Measurements from ENCODE around the gene GNB1L.

The GNB1L gene

DNA sequence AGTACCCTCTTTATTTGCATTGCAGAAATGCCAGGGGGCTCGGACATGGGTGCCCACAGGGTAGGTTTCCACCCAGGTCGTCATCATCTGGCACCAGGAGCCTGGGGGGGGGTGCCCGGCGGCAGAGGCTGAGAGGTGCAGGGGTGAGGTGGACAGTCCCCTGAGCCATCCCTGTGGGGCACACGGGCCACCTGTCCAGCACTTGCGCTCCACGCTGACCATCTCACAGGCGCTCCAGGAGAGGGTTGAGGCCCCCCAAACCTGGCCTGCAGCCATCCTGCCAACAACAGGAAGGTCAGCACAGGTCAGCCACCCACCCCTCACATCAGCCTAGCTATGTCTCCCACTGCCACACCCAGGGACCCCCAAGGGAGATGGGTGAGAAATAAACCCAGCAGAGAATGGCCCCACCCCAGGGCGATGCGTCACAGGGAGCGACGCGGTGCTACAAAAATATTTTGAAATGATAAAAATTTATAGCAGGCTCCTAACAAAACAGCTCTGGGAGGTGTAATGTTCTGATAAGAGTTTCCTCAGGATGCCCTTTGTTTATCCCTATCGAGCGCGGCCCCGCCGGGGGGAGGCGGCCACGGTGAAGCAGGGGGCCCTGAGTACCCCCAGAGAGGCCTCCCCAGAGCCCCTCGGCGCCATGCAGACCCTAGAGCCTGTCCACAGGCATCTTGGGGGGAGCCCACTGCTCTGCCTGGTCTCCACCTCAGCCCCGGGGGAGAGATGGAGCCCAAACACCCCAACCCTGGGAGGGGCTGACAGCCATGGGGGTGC is 21.0 kb upstream of the GNB1L start:
- DNase-seq (ENCODE audit: low read depth), result no peak

DNA sequence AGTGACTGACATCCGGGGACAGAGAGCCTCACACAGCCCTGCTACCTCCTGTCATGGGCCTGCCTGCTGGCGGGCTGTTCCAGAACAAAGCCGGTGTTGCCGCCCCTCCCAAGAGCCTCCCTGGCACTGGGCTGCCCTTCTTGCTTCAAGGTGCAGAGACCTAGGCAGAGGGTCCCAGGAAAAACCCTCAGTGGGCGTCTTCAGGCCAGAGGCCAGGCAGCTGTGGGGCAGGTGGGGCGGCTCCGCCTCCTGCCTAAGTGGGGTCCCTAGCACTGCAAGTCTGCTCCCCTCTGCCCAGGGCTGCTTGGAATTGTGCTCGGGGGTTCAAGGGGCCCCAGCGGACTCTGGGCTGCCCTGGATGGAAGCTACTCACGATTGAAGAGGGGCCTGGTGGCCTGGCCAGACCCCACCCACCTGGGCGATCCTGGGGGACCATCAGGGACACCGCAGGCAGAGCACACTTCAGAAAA is 20.4 kb upstream of the GNB1L start:
- no peak for DNase-seq (ENCODE audit: low read depth)

DNA sequence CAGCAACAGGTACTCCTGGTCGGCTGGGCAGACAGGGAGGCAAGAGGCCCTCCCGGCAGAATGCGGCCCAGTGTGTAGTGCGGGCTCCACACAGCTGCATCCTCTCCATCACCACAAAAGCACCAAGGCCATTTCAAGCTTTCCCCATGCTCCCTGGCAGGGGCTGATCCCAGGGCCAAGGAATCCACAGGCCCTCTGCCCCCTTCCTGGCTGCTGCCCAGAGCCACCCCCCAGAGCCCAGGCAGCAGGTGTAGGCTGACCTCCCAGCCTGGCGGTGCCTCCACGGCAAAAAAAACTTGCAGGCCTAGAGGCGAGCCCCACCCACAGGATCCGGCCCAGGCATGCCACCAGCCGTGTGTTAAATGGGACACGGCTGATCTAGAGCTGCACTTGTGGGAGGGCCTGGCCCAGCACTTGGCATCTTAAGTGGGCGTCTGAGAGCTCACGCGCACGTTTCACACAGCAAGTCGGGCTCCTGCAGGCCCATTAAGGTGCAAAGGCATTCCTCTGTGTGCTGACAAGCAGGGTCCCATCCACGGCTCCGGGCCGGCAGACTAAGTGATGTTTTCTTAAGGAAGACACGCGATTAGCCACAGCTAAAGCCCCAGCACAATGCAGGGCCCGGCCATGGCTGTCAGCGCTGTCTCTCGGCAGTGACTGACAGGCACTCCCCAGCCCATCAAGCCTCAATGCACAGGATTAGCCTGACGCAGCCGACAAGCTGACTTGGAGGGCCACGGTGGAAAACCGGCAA is 19.8 kb upstream of the GNB1L start:
- no peak for DNase-seq (ENCODE audit: low read depth)

DNA sequence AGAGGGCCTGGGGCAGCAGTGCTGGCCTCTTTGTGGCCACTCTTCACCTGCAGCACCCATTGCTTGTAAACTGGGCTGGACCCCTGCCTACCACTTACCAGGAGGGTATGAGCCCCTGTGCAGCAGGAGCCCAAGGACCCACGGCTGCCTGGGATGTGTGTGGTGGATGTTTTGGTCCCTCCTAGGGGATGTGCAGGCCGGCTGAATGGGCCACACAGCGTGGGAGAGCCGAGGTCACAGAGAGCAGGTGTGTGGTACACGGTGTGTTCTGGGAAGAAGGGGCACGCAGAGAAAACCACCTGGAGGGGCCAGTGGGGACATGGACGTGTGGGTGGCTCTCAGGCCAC is 19.3 kb upstream of the GNB1L start:
- DNase-seq (ENCODE audit: low read depth), result no peak

DNA sequence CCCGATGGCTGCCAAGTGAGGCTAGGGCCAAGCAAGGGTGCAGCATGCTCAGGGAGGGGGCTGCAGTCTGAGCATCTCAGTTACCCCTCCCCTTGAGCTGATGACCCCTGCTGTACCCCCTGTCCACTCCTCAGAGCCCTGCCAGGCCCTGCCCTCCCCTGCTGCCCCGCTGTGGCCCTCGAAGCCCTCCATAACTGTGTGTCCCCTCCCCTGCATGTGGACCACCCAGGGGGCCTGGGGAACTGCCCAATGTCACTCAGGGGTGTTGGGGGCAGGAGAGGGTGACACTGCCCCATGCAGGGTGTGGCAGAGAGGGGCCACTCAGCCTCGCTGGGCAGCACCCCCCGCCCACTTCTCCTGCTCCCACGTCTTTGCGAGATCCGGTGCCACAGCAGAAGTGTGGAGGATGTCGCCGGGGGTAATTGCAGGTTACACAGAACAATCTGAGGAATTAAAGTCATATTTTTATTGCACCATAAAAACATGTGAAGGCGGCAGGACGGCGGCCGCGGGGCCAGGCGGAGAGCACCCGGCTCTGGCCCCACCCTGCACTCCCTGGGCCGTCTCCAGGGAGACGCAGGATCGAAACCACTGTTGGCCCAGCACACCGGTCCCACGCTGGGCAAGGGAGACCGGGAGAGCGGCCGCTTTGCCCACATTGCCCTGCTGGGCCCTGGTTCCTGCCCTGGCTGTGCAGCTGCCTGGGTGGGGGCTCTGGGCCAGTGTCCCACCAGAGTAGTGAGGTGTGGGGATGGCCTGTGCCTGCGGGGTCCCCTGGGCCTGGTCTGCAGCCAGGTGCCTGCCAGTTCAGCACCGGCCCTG is 18.7 kb upstream of the GNB1L start:
- no peak for DNase-seq (ENCODE audit: low read depth)

DNA sequence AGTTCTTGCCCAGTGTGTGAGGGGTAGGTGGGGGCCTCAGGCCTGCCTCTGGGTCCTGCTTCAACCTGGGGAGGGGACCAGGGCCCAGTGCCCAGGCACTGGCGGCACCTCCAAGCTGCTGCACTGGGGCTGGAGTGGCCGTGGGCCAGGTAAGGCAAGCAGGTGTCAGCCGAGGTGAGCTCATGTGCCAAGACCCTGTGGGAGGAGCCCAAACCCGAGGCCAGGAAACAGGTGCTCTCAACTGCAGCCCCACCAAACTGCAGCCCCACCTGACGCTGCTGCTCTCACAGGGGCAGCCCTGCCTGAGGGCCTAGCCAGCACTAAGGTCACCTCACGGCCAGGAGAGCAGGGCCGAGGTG is 18.1 kb upstream of the GNB1L start:
- DNase-seq (ENCODE audit: low read depth), result no peak

DNA sequence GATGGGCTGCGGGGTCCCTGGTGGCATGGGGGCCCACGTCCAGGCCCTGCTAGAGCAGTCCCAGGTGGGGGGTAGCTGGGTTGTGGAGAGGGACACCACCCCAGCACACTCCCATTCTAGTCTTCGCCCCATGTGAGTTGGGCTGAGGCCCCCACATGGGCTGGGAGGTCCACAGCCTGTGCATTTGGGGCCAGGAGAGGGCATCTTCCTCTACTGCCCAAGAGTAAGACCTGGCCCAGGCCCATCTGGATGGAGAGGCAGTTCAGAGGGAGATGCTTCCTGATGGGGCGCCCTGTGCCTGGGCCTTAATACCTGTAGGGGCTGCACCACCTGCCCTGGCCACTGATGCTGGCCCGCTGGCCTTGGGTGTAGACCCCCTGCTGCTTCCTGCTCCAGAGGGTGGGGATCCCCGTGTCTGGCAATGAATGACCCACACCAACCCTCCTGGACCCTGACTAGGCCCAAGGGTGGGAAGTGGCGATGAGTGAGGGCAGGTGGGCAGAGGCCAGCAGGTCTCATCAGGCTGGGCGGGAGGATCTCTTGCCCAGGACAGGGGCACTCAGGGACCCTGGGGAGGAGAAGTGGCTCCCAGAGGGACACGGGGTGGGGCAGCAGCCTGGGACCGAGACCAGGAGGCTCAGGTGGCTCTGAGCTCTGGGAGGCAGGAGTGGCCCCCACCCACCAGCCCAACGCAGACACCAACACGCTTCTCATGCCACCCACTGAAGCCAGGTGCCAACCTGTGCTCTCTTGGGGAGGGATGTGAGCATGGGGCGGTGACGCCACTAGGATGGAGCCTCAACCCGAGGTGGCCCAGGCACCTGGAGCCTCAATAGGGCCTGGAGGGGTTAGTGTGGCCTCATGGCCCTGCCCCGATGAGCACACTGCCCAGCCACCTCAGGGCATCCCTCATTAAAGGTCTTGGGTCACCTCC is 17.4 kb upstream of the GNB1L start:
- DNase-seq (ENCODE audit: low read depth), result no peak

DNA sequence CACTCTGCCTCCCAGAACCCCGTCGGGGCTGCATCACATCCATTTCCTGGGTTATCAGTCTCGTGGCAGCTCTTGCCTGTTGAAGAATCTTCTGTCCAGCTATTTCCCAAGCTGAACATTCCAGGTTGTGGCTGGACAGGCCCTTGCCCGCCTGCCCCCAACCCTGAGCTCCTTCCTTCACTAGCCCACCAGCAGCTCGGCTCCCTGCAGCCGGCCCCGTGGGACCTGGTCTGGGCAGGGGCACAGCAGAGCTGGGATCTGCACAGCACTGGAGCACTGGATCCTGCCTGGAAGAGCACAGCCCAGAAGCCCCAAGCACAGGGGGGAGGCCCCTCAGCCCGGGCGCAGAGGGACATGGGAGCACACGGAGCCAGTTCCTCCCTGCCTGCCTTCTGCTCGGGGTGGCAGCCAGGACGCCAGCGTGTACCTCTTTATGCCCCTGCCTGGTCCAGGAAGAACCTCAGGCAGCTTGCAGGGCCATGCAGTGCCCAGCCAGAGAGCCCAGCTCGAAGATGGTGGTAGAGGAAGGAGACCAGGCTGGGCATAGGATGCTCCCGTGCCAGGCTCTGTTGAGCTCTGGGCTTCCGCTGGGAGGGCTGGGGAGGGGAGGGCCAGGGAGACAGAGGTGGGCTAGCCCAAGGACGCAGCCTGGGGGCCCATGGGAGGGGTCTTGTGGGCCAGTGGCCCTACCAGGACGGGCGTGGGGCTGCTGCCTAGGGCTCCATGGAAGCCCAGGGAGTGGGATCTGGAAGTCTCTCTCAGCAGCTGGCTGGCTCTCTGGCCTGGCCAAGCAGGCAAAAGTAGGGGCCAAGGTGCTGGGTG is 16.6 kb upstream of the GNB1L start:
- DNase-seq (ENCODE audit: low read depth), result no peak

DNA sequence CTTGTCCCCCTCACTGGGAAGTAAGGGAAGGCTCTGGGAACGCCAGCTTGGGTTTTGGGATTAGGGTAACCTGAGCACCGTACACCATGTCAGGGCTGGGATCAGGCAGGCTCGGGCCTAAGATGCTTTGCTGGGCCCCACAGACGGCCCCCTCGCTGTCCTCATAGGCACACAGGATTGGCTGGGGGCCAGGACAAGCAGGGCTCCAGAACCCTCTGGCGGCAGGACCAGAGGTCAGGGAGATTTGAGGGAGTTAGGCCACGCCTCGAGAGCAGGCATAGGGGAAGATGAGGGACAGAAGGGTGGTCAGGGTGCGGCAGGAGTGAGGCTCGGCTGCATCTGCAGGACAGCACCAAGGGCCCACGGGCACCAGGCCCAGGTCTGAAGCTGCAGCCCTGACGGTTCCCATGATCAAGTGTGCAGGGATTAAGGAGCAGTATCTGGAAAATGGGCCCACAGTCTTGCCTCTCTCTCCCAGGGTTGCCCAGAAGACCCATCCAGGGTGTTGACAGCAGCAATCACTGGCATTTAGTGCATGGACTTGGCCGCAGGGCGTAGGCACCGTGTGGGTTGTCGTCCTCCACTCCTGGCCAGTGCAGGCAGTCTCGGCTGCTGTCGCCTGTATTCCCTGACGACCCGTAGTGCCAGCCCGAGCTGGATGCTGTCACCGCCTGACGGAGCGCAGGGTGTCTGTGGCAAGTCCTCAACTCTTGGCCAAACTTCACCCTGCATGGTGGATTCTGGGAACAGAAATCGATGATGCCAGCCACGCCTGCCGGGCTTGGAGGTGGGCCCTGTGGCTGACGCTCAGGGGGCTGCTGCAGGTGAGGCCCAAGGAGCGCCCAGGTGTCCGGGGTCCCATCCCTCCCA is 15.7 kb upstream of the GNB1L start:
- no peak for DNase-seq (ENCODE audit: low read depth)

DNA sequence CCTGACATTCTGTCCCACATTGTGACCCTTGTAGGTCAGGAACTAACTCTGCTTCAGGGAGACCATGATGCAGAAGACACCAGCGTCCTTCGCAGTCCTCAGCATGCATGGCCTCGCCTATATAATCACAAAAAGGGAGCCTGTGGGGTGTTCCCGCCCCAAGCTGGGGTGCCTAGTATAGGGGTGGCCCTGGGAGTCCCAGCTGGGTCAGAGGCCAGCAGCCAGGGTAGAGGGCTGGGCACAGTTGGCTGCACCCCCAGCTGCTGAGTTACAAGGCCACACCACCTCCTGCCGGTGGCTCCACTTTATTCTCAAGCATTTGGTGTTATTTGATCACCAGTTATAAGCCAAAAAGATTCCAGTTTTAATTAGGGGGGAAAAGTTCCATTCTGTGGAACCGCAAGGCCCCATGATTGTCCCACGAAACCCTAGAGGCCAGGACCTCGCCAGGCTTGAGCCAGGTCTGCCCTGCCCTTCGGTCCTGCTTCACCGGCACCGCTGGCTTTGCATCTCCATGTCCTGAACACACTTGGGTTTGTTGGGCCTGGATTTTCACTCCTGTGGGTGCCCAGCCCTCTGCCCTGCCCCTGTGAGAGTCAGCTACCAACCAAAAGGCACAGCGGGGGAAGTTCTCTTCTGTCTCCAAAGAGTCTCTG is 15.0 kb upstream of the GNB1L start:
- no peak for DNase-seq (ENCODE audit: low read depth)

DNA sequence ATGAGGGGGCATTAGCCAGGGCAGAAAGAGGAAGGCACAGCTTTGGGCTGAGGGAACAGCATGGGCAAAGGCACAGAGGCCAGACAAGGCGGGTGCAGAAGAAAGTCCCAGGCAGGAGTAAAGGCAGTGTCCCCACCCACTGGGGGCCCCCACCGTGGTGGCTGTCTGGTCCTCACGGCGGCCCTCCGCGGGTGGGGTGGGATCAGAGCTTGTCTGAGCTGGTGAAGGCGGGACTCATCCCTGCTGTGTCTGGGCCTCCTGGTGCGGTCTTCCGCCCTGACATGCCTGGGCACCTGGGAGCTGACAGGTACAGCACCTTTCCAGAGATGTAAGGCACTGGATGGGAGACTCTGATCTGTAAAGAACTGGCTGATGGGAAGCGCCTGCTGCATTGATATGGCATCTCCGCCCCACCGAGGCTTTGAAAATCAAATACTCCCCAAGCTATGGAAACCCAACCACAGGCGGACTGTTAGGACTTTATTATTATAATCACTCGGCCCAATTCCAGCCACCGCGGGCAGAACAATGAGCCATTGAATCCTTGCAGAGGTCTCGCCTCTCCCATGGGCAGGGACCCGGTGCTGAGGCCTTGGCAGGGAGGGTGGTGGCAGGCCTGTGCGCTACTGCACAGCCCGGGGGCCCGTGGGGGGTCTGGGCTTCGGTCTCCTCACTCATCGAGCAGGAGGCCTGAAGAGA is 14.2 kb upstream of the GNB1L start:
- no peak for DNase-seq (ENCODE audit: low read depth)

DNA sequence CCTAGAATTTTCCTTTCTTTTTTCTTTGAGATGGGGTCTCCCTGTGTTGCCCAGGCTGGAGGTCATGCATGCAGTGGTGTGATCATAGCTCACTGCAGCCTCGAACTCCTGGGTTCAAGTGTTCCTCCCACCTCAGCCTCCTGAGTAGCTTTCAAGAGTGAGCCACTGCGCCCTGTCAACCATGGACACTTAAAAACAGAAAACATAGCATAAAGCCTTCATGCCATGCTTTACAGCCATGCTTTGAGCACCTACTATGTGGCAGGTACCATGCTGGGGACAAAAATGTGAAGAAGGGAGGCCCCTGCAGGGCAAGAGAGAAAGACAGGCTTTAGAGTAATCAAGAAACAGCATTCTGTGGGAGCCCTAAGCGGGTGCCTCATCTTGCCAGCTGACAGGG is 13.7 kb upstream of the GNB1L start:
- DNase-seq (ENCODE audit: low read depth), result no peak

DNA sequence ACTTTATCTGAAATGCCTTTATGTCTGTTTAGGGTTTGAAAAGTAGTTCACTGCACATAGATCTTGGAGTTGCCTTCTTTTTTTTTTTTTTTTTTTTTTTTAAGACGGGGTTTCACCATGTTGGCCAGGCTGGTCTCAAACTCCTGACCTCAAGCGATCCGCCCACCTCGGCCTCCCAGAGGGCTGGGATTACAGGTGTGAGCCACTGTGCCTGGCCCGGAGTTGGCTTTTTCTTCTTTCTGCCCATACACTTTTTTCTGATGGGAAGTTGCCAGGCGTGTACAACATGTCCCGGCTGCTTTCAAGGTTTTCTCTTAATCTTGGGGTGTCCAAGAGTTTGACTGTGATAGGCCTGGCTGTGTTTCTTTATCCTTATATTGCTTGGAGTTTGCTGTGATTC is 12.9 kb upstream of the GNB1L start:
- no peak for DNase-seq (ENCODE audit: low read depth)

DNA sequence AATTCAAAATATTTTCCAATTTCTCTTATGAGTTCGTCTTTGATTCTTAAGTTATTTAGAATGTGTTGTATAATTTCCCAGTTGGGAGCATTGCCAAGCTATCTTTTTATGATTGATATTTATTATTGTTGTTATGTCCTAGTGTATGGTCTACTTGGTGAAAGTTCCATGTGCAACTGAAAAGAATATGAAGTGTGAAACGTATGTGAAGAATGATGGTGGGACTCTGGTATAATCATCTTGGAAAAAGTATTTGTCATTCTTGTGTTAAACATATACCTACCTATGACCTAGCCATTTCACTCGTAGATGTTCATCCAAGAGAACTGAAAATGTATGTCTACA is 12.0 kb upstream of the GNB1L start:
- DNase-seq (ENCODE audit: low read depth), result no peak

DNA sequence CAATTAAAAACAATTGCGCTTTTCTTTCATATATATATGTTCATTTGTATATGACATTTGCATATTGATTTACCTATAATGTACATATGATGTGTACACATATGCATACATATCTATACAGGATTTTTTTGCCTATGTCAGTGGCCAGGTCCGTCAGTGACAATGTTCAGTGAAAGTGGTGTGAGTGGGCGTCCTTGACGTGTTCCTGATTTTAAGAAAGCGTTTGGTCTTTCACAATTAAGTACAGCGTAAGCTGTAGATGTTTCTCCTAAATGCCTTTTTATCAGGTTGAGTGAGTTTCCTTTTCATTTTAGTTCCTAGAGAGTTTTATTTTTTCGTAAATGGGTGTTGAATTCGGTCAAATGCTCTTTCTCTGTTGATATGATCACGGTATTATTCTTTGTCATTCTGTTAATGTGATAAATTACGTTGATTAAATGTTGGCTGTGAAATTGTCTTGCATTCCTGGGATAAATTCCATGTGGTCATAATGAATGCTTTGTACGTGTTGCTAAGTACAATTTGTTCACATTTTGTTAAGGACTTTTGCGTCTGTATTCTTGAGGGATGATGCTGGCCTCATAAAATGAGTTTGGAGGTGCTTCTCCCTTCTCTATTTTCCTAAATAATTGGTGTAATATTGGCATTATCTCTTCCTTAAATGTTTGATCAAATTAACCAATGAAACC is 10.6 kb upstream of the GNB1L start:
- no peak for DNase-seq (ENCODE audit: low read depth)

DNA sequence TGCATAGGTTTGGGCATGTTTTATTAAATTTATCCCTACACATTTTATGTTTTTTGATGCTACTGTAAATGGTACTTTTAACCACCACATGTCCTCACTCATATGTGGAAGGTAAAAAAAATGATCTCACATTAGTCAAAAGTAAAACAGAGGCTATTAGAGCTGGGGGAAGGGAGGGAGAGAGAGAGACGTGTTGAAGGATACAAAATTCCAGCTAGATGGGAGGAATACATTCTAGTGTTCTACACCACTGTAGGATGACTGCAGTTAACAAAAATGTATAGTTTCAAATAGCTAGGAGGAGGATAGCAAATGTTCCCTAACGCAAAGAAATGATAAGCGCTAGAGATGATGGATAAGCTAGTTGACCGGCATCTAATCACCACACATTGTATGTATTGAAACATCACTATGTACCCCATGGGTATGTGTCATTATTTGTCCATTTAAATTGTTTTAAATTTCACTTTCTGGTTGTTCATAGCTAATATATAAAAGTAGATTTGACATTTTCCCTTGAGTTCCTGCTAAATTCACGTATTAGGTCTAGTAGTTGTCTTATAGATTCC is 9.9 kb upstream of the GNB1L start:
- DNase-seq (ENCODE audit: low read depth), result no peak

DNA sequence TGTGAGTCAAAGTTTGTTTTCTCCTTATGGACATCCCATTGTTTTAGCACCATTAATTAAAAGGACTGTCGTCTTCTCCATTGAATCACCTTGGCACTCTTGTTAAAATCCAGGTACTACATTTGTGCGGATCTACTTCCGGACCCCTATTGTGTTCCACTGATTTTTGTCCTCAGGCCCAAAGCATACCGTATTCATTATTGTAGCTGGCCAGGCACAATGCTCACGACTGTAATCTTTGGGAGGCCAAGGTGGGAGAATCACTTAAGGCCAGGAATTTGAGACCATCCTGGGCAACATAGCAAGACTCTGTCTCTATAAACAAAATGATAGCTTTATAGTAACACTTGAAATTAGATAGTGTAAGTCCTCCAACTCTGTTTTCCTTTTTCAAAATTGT is 8.9 kb upstream of the GNB1L start:
- DNase-seq (ENCODE audit: low read depth), result no peak
